ENCODE results near the gene ZNF626. TPM values are rescaled to one million over a fixed set of nuclear protein-coding genes. Genes with fewer than 3 reads are reported as not detected.
"Not testable (repeated sequence)": the region's sequence is repeated elsewhere in the genome, so short reads cannot be mapped to it uniquely, and the experiment has no call there.

The ZNF626 gene
- total RNA-seq, 1 donor from 2014 or later = 9.8 TPM

GRCh38 chr19:20616071-20616470 is 45.3 kb downstream of the ZNF626 start:
- intact Hi-C loops (cut with DNase I) = no loop called here
- no peaks in the 10 kb centered on the region for H3K27me3 ChIP-seq
- peaks cover 11% of the 10 kb centered on the region for H3K9me3 ChIP-seq
- H3K27ac ChIP-seq = no peak overlapping the region
- no peak overlapping the region for H3K4me3 ChIP-seq
- no peak for DNase-seq (ENCODE audit: extremely low spot score in 2 of 2)
- no peaks in the 10 kb centered on the region for H3K36me3 ChIP-seq
- H3K4me1 ChIP-seq = no peaks in the 10 kb centered on the region
- TF ChIP-seq CTCF (IDR thresholded peaks at IDR 0.05) (no peak), POLR2AphosphoS5 (IDR thresholded peaks at IDR 0.05; ENCODE audit: insufficient read depth in 1 of 2, low read depth in 1 of 2) (no peak), POLR2A (IDR thresholded peaks at IDR 0.05) (no peak)

GRCh38 chr19:20614971-20615370 is 46.4 kb downstream of the ZNF626 start:
- intact Hi-C loops (cut with DNase I); H3K4me1 ChIP-seq; H3K27me3 ChIP-seq; H3K4me3 ChIP-seq; DNase-seq (ENCODE audit: extremely low spot score in 2 of 2); H3K27ac ChIP-seq; H3K9me3 ChIP-seq; H3K36me3 ChIP-seq: not testable (repeated sequence)

DNA sequence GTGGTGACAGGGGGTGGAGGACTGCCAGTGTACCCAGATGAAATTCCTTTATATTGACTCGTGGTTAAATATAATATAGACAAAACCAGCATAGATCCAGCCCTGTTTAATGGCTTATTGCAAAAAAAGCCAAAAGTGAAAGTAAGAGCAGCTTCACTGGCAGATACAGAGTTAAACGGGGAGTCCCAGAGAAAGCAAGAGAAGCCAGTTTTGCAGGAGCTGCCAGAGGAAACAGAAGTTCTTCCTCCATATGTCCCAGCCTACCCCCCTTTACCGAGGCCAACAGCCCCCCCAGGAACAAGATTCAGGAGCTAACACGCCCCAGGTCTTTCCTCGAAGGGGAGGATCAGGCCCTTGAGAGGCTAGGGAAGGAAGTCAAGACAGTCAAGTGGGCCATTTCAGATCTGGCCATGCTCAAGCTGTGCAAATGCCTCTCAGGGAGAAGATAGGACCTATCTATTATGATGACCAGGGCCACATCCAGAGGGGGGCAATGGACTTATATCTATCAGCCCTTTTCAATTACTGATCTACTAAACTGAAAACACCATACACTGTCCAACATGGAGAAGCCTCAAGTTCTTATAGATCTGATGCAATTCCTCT is 48.6 kb downstream of the ZNF626 start:
- intact Hi-C loops (cut with DNase I) = no loop called here
- Histone ChIP-seq H3K9me3 (no peaks in the 10 kb centered on the region), H3K4me3 (peak overlapping the region in 1 of 2 donors; percentile 9), H3K27ac (no peak overlapping the region), H3K4me1 (no peaks in the 10 kb centered on the region), H3K27me3 (no peaks in the 10 kb centered on the region), H3K36me3 (no peaks in the 10 kb centered on the region)
- DNase-seq (ENCODE audit: extremely low spot score in 2 of 2) = no peak
- TF ChIP-seq CTCF (IDR thresholded peaks at IDR 0.05) (no peak), POLR2A (IDR thresholded peaks at IDR 0.05) (no peak), POLR2AphosphoS5 (IDR thresholded peaks at IDR 0.05; ENCODE audit: insufficient read depth in 1 of 2, low read depth in 1 of 2) (no peak)

- Histone ChIP-seq H3K27ac (no peak overlapping the region), H3K36me3 (no peaks in the 10 kb centered on the region), H3K27me3 (no peaks in the 10 kb centered on the region), H3K4me3 (peak overlapping the region in 1 of 2 donors; percentile 13), H3K9me3 (no peaks in the 10 kb centered on the region), H3K4me1 (no peaks in the 10 kb centered on the region)
- TF ChIP-seq POLR2A (IDR thresholded peaks at IDR 0.05) (no peak), POLR2AphosphoS5 (IDR thresholded peaks at IDR 0.05; ENCODE audit: insufficient read depth in 1 of 2, low read depth in 1 of 2) (no peak)
- DNase-seq (ENCODE audit: extremely low spot score in 2 of 2) = no peak
- intact Hi-C loops (cut with DNase I) = no loop called here
Measured at GRCh38 chr19:20611866-20612265, 49.5 kb downstream of the ZNF626 start.

DNA sequence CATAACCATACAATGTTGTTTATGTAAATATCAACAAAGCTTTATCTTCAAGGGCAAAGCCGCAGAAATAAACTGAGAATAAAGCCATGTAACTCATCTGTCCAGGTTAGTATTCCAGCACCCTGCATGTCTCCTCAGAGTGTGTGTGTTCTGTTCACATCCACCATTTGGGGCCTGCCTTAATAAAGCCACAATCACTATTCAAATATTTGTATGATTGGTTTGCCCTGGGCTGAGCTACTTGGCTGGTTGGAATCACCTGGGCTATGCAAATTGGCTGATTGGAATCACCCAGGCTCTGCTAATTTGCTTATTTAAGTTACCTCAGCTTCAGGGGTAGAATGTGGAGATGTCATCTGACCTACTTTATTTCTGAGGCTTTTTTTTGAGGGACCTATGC is 53.4 kb downstream of the ZNF626 start:
- no peak for DNase-seq (ENCODE audit: extremely low spot score in 2 of 2)
- Histone ChIP-seq H3K9me3 (no peaks in the 10 kb centered on the region), H3K36me3 (no peaks in the 10 kb centered on the region), H3K4me1 (no peaks in the 10 kb centered on the region), H3K4me3 (no peak overlapping the region), H3K27ac (no peak overlapping the region), H3K27me3 (no peaks in the 10 kb centered on the region)
- intact Hi-C loops (cut with DNase I) = no loop called here
- TF ChIP-seq POLR2A (IDR thresholded peaks at IDR 0.05) (no peak), POLR2AphosphoS5 (IDR thresholded peaks at IDR 0.05; ENCODE audit: insufficient read depth in 1 of 2, low read depth in 1 of 2) (no peak), CTCF (IDR thresholded peaks at IDR 0.05) (no peak)

Other genes with a start within 250 kb of the ZNF626 start
- gene ZNF737, start 95.8 kb downstream of the ZNF626 start, total RNA-seq = 10.6 TPM
- gene ZNF66, start 114.7 kb upstream of the ZNF626 start, total RNA-seq = 6.4 TPM

Measured in vagina (tissue), 2 donors.